Astrocyte (in vitro differentiated cells and primary cell): ENCODE results near the gene GDF15. TPM values are rescaled to one million over a fixed set of nuclear protein-coding genes. Genes with fewer than 3 reads are reported as not detected.

Experiments used
- DNase-seq: peaks from one replicate; pipeline ENCODE4 v3.0.0-alpha.2; 2010; ENCODE audit warnings: low read depth
- FAIRE-seq: peaks from 2 replicates; lab custom pipeline; 2011; peaks lifted over from hg19 to GRCh38; lab: Jason Lieb, UNC
- H2AFZ ChIP-seq: 2 replicates; pipeline ENCODE4 v1.6.0; 2012; ENCODE audit warnings: low read depth, low read length, inconsistent platforms
- H3K27ac ChIP-seq: 2 replicates; pipeline ENCODE4 v1.5.1; 2011; ENCODE audit warnings: low read depth, low read length, inconsistent platforms
- H3K27me3 ChIP-seq: 2 replicates; pipeline ENCODE4 v1.6.0; 2011; ENCODE audit warnings: low read length, inconsistent platforms; ENCODE audit not compliant: insufficient read depth
- H3K36me3 ChIP-seq: 2 replicates; pipeline ENCODE4 v1.5.1; 2011; ENCODE audit warnings: low read length, inconsistent platforms; ENCODE audit not compliant: insufficient read depth
- H3K4me1 ChIP-seq: 2 replicates; pipeline ENCODE4 v1.5.1; 2011; ENCODE audit warnings: low read length, inconsistent platforms; ENCODE audit not compliant: insufficient read depth
- H3K4me2 ChIP-seq: 2 replicates; pipeline ENCODE4 v1.6.0; 2012; ENCODE audit warnings: low read length, inconsistent platforms
- H3K4me3 ChIP-seq: 2 replicates; pipeline ENCODE4 v1.5.1; 2011; ENCODE audit warnings: low read depth, mild to moderate bottlenecking, low read length, inconsistent platforms; ENCODE audit not compliant: insufficient read depth
- H3K79me2 ChIP-seq: 2 replicates; pipeline ENCODE4 v1.6.0; 2012; ENCODE audit warnings: mild to moderate bottlenecking, low read length, inconsistent platforms; ENCODE audit not compliant: insufficient read depth
- H3K9ac ChIP-seq: 2 replicates; pipeline ENCODE4 v1.6.0; 2012; ENCODE audit warnings: mild to moderate bottlenecking, low read length, inconsistent platforms
- H3K9me3 ChIP-seq: 2 replicates; pipeline ENCODE4 v1.5.1; 2012; ENCODE audit warnings: low read depth, mild to moderate bottlenecking, low read length, inconsistent platforms; ENCODE audit not compliant: insufficient read depth
- H4K20me1 ChIP-seq: 2 replicates; pipeline ENCODE4 v1.6.0; 2012; ENCODE audit warnings: low read length, inconsistent platforms; ENCODE audit not compliant: insufficient read depth
- H3K27ac Mint-ChIP-seq: one replicate; pipeline ENCODE4 v1.8.0; 2021; ENCODE audit warnings: mild to moderate bottlenecking, mixed read lengths; ENCODE audit not compliant: unreplicated experiment
- H3K27me3 Mint-ChIP-seq: one replicate; pipeline ENCODE4 v1.8.0; 2021; ENCODE audit warnings: low read depth, mixed read lengths; ENCODE audit not compliant: unreplicated experiment
- H3K36me3 Mint-ChIP-seq: one replicate; pipeline ENCODE4 v1.8.0; 2021; ENCODE audit warnings: low read depth, mixed read lengths; ENCODE audit not compliant: unreplicated experiment
- H3K4me1 Mint-ChIP-seq: one replicate; pipeline ENCODE4 v1.8.0; 2021; ENCODE audit warnings: low read depth, mixed read lengths; ENCODE audit not compliant: unreplicated experiment
- H3K4me3 Mint-ChIP-seq: one replicate; pipeline ENCODE4 v1.8.0; 2021; ENCODE audit warnings: mild to moderate bottlenecking, moderate library complexity, mixed read lengths; ENCODE audit not compliant: unreplicated experiment
- H3K9me3 Mint-ChIP-seq: one replicate; pipeline ENCODE4 v1.8.0; 2021; ENCODE audit warnings: mild to moderate bottlenecking, mixed read lengths; ENCODE audit not compliant: unreplicated experiment
- EZH2 ChIP-seq: IDR thresholded peaks from 2 replicates; pipeline ENCODE4 v1.6.1; 2012; ENCODE audit warnings: mild to moderate bottlenecking, low read length, inconsistent platforms; ENCODE audit not compliant: insufficient read depth
- total RNA-seq: library from RNA; stranded (reverse); gene quantifications from 2 replicates; pipeline ENCODE4 v1.2.1, GENCODE V29; 2021
- TF ChIP-seq, protein P1 (sequence below): IDR thresholded peaks from 2 replicates; pipeline ENCODE4 v1.5.1; 2011; ENCODE audit warnings: low read depth, mild to moderate bottlenecking, inconsistent platforms, low read length, moderate library complexity; ENCODE audit not compliant: insufficient read depth

Gene GDF15
- total RNA-seq, 1 donor from 2014 or later = 23.2 TPM

DNA sequence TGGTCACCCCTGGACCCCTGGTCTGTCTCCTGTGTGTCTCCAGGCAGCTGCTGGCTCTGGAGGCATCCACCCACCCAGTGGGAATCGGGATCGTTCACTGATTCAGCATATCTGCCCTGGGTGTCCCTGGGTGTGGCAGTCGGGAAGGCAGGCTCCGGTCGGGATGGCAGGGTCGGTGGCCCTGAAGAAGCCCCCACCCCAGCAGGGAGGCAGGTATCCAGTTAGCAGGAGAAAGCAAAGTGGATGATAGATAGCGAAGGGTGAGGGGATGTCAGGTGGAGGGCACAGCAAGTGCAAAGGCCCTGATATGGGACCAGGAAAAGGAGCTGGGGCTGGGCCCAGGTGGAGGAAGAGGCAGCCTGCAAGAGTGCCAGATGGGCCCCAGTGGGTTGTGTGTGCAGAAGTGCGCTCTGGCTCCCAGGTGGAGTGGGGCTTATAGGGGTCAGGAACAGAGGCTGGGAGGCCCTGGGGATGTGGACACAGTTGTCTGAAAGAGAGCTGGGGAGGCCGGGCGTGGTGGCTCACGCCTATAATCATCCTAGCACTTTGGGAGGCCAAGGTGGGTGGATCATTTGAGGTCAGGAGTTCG lies 35.5 kb downstream of the GDF15 start:
- H3K27me3 Mint-ChIP-seq = no peaks in the 10 kb centered on the region
- no peak for FAIRE-seq

GRCh38 chr19:18422530-18423191 lies 36.7 kb downstream of the GDF15 start:
- peaks cover 4% of the 10 kb centered on the region for H3K36me3 Mint-ChIP-seq
- no peak overlapping the region for H3K4me2 ChIP-seq
- no peak for DNase-seq
- H3K4me1 ChIP-seq = peaks cover 39% of the 10 kb centered on the region
- peaks cover 72% of the 10 kb centered on the region for H4K20me1 ChIP-seq
- H3K27ac Mint-ChIP-seq = no peak overlapping the region
- H3K27me3 ChIP-seq = no peaks in the 10 kb centered on the region
- H3K27ac ChIP-seq = no peak overlapping the region
- H3K4me3 ChIP-seq = no peak overlapping the region
- H3K4me1 Mint-ChIP-seq = peaks cover 3% of the 10 kb centered on the region
- no peak overlapping the region for H3K9ac ChIP-seq
- no peaks in the 10 kb centered on the region for H3K36me3 ChIP-seq
- H3K79me2 ChIP-seq = peaks cover 78% of the 10 kb centered on the region
- H3K27me3 Mint-ChIP-seq = no peaks in the 10 kb centered on the region
- TF ChIP-seq, protein P1, sequence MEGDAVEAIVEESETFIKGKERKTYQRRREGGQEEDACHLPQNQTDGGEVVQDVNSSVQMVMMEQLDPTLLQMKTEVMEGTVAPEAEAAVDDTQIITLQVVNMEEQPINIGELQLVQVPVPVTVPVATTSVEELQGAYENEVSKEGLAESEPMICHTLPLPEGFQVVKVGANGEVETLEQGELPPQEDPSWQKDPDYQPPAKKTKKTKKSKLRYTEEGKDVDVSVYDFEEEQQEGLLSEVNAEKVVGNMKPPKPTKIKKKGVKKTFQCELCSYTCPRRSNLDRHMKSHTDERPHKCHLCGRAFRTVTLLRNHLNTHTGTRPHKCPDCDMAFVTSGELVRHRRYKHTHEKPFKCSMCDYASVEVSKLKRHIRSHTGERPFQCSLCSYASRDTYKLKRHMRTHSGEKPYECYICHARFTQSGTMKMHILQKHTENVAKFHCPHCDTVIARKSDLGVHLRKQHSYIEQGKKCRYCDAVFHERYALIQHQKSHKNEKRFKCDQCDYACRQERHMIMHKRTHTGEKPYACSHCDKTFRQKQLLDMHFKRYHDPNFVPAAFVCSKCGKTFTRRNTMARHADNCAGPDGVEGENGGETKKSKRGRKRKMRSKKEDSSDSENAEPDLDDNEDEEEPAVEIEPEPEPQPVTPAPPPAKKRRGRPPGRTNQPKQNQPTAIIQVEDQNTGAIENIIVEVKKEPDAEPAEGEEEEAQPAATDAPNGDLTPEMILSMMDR = no peak
- no peaks in the 10 kb centered on the region for H3K9me3 Mint-ChIP-seq
- no peak overlapping the region for H3K4me3 Mint-ChIP-seq
- no peak overlapping the region for H2AFZ ChIP-seq
- H3K9me3 ChIP-seq = no peaks in the 10 kb centered on the region
- FAIRE-seq = no peak

More for the DNA sequence above, 35.5 kb downstream of the GDF15 start:
- H3K36me3 ChIP-seq = no peaks in the 10 kb centered on the region
- H3K9me3 ChIP-seq = no peaks in the 10 kb centered on the region
- H3K4me1 Mint-ChIP-seq = peaks cover 3% of the 10 kb centered on the region
- DNase-seq = no peak
- peaks cover 43% of the 10 kb centered on the region for H3K4me1 ChIP-seq
- H3K4me2 ChIP-seq = peak overlapping the region; percentile 95
- peaks cover 60% of the 10 kb centered on the region for H4K20me1 ChIP-seq
- H3K79me2 ChIP-seq = peaks cover 67% of the 10 kb centered on the region
- no peak overlapping the region for H2AFZ ChIP-seq
- peak overlapping the region; percentile 87 for H3K4me3 Mint-ChIP-seq
- H3K9me3 Mint-ChIP-seq = no peaks in the 10 kb centered on the region
- H3K27ac ChIP-seq = no peak overlapping the region
- peaks cover 4% of the 10 kb centered on the region for H3K36me3 Mint-ChIP-seq
- H3K9ac ChIP-seq = peak overlapping the region; percentile 10
- H3K4me3 ChIP-seq = no peak overlapping the region
- peak overlapping the region; percentile 58 for H3K27ac Mint-ChIP-seq
- no peak for TF ChIP-seq EZH2
- TF ChIP-seq, protein P1 = no peak
- H3K27me3 ChIP-seq = no peaks in the 10 kb centered on the region
